GM12875 (cell line): Measurements from ENCODE around the gene TSHR.

Experiments used
- H3K4me3 ChIP-seq: one replicate; pipeline ENCODE4 v1.5.1; 2011; ENCODE audit warnings: low read depth, low read length, control low read depth
- TF ChIP-seq, protein P1 (sequence below): IDR thresholded peaks from 2 replicates; pipeline ENCODE4 v1.5.1; 2011; ENCODE audit warnings: low read depth, mild to moderate bottlenecking, control low read depth, inconsistent platforms, low read length, moderate library complexity, borderline replicate concordance; ENCODE audit not compliant: insufficient read depth

Gene TSHR

DNA sequence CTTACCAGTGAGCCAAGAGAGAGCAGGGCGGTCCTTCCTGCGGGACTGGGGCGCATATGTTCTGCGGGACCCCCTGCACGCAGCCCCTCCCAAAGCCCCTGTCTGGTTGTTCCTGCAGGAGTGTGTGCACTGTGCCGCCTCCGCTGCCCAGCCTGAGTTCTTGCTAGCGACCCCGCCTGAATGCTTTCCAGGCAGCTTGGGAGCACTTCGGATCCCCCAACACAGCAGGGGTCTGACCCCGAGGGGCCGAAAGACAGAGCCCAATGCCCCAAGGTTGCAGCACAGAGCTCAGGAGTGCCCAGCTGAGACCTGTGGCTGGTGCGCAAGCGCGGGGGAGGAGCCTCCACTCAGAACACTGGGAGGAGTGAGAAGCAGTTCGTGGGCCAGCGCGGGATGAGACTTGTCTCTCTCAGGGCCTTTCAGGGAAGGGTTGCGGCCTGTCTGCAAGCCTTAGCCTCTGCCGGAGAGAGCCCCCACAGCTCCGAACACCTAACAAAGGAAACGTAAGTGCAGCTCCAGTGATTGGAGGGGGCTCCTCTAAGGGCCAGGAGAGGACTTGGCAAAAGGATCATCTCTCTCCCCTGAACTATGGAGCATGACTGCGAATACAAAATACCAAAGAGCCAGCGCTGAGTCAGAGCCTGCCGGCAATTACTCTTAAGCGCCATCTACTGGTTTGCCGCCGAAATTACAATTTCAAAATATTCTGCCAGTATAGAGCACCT lies 214.8 kb downstream of the TSHR start:
- peak overlapping the region; percentile 67 for H3K4me3 ChIP-seq
- TF ChIP-seq, protein P1, sequence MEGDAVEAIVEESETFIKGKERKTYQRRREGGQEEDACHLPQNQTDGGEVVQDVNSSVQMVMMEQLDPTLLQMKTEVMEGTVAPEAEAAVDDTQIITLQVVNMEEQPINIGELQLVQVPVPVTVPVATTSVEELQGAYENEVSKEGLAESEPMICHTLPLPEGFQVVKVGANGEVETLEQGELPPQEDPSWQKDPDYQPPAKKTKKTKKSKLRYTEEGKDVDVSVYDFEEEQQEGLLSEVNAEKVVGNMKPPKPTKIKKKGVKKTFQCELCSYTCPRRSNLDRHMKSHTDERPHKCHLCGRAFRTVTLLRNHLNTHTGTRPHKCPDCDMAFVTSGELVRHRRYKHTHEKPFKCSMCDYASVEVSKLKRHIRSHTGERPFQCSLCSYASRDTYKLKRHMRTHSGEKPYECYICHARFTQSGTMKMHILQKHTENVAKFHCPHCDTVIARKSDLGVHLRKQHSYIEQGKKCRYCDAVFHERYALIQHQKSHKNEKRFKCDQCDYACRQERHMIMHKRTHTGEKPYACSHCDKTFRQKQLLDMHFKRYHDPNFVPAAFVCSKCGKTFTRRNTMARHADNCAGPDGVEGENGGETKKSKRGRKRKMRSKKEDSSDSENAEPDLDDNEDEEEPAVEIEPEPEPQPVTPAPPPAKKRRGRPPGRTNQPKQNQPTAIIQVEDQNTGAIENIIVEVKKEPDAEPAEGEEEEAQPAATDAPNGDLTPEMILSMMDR: peak; percentile 75

DNA sequence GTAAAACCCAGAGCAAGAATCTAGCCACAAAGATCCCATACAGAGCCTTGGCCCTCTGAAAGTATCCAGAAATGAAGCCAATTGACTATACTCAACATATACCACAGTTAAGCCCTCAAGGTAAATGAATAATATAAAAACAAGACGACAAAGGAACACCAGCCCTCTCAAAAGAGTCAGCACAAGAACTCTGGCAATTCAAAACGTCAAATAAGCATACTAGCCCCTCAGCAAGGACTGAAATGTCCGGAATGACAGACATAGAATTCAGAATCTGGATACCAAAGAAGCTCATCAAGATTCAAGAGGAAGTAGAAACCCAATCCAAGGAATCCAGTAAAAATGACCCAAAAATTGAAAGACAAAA lies 215.4 kb downstream of the TSHR start:
- H3K4me3 ChIP-seq: no peak overlapping the region
- TF ChIP-seq, protein P1: no peak

DNA sequence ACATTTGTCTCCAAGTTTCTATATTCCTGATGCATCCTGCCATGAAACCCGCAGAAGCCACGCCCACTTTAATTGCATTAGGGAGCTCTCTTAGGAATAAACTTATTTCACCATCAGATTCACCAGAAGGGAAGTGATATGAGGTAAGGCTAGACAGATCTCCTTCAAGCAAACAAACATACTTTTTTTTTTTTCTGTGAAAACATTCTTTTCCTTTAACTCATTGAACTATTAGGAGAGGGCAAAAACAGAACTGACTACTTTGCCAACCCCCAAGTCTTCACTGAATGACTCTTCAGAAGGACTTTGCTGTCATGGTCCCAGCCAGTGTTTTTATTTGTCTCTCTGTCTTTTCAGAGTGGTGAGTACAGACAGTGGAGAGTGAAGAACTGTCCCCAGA lies 216.9 kb downstream of the TSHR start:
- H3K4me3 ChIP-seq: no peak overlapping the region
- TF ChIP-seq, protein P1: no peak

DNA sequence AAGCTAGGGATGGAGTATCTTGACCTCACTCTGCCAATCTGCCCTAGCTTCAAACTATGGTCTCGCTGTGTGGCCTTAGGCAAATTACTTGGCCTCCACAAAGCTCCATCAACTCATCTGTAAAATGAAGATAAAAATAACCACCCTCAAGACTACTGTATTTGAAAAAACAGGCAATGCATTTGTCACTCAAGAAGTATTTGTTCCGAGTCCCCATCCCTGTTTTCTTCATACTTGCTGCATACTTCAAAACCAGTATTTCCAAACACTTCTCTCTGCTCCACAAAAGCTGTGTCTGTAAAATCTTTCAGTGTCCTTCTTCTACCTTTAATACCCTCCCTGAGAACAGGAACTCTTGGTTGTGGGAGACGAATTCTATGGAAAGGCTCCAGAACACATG lies 217.5 kb downstream of the TSHR start:
- TF ChIP-seq, protein P1: no peak
- no peak overlapping the region for H3K4me3 ChIP-seq

DNA sequence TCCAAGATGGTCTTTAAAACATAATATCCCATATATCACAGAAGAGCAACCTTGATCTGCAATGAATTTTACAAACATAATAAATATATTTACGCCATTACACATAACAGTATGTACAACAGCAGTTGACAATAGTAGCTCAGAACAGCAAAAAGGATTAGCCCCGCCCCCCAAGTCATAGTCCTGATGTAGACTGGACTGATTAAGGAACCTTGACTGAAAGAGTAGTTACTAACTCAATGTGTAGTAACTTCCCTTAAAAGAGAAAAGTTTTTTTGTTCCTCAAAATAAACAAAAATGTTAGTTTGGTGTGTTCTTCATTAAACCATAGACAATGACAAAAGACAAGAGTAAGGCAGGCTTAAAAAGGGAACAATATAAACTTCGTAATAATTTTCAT lies 220.8 kb downstream of the TSHR start:
- H3K4me3 ChIP-seq: no peak overlapping the region
- TF ChIP-seq, protein P1: no peak

DNA sequence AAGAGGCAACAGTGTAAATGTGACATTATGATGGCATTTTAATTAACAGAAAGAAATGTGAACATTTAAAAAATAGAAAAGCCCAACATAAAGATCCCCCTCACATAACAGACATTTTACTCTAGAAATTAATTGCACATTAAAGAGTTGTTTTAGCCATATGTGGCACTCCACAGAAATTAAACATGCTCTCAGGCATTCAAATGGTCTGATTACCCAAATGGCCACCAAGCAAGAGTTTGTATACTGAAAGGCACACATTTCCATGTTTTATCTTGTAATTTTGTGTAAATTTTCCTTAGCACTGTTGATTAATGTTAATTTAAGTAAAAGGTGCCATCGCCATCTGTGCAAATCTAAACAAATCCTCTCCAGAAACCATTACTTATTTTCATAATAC lies 221.8 kb downstream of the TSHR start:
- TF ChIP-seq, protein P1: no peak
- no peak overlapping the region for H3K4me3 ChIP-seq

GRCh38 chr14:81178063-81178462 lies 222.6 kb downstream of the TSHR start:
- no peak overlapping the region for H3K4me3 ChIP-seq
- TF ChIP-seq, protein P1: no peak
